Ascending aorta (tissue), 2 donors: ENCODE data around the gene NLGN1. TPM values are rescaled to one million over a fixed set of nuclear protein-coding genes. Genes with fewer than 3 reads are reported as not detected.

ENCODE experiments used
- DNase-seq, 2 donors: peaks; one replicate each; pipeline ENCODE4 v3.0.0-alpha.2; 2019; ENCODE audit warnings: low spot score in 2 of 2
- H3K27ac ChIP-seq, 2 donors: fragments of 200-600 bp; sonication (generic); one replicate each; pipeline ENCODE4 v1.5.1; 2016 to 2017; ENCODE audit warnings: mild to moderate bottlenecking in 1 of 2
- H3K27me3 ChIP-seq: fragments of 200-600 bp; sonication (generic); one replicate; pipeline ENCODE4 v1.5.1; 2017
- H3K36me3 ChIP-seq, 2 donors: fragments of 200-600 bp; sonication (generic); one replicate each; pipeline ENCODE4 v1.5.1; 2016
- H3K4me1 ChIP-seq, 2 donors: fragments of 200-600 bp; sonication (generic); one replicate each; pipeline ENCODE4 v1.5.1; 2016 to 2017; ENCODE audit warnings: mild to moderate bottlenecking in 1 of 2
- H3K4me3 ChIP-seq, 2 donors: fragments of 200-600 bp; sonication (generic); one replicate each; pipeline ENCODE4 v1.5.1; 2016 to 2017; ENCODE audit warnings: mild to moderate bottlenecking in 1 of 2
- H3K9me3 ChIP-seq, 2 donors: fragments of 200-600 bp; sonication (generic); one replicate each; pipeline ENCODE4 v1.5.1; 2016
- CTCF ChIP-seq, 3 experiments: fragments of 200-600 bp in 2 of 3; fragments of 450-650 bp in 1 of 3; sonication (generic) in 2 of 3; IDR thresholded peaks; one replicate each; pipeline ENCODE4 v1.5.1; 2016 to 2019; ENCODE audit warnings: antibody characterized with exemption in 3 of 3, mild to moderate bottlenecking in 1 of 3, moderate library complexity in 1 of 3
- intact Hi-C: fragments of 100-400 bp; cut with DNase I; formaldehyde crosslinking; loops from one replicate; pipeline ENCODE4 v1.15.1; 2023
- total RNA-seq: library from RNA; depleted of rRNA; stranded (reverse); fragments of >200 nt; gene quantifications from one replicate; pipeline ENCODE4 v1.1.0, GENCODE V29; 2016

The NLGN1 gene
- total RNA-seq, 1 donor from 2014 or later = 5.2 TPM

- Histone ChIP-seq H3K4me3 (no peak overlapping the region), H3K36me3 (no peaks in the 10 kb centered on the region), H3K9me3 (no peaks in the 10 kb centered on the region), H3K27me3 (no peaks in the 10 kb centered on the region), H3K27ac (no peak overlapping the region), H3K4me1 (no peaks in the 10 kb centered on the region)
- intact Hi-C loops = no loop called here
- TF ChIP-seq CTCF (IDR thresholded peaks at IDR 0.05) = no peak
- no peak for DNase-seq
Observed at GRCh38 chr3:173819368-173819767, 421.8 kb downstream of the NLGN1 start.

- Histone ChIP-seq H3K36me3 (no peaks in the 10 kb centered on the region), H3K27ac (no peak overlapping the region), H3K4me3 (no peak overlapping the region), H3K27me3 (no peaks in the 10 kb centered on the region), H3K9me3 (no peaks in the 10 kb centered on the region), H3K4me1 (no peaks in the 10 kb centered on the region)
- TF ChIP-seq CTCF (IDR thresholded peaks at IDR 0.05) = no peak
- intact Hi-C loops = no loop called here
- DNase-seq = no peak
Observed at GRCh38 chr3:173823911-173824460, 426.4 kb downstream of the NLGN1 start.

GRCh38 chr3:173825730-173826129, 428.2 kb downstream of the NLGN1 start:
- H3K27ac ChIP-seq = no peak overlapping the region
- H3K36me3 ChIP-seq = no peaks in the 10 kb centered on the region
- no peaks in the 10 kb centered on the region for H3K9me3 ChIP-seq
- no peak for DNase-seq
- no peak for TF ChIP-seq CTCF (IDR thresholded peaks at IDR 0.05)
- H3K4me3 ChIP-seq = no peak overlapping the region
- no peaks in the 10 kb centered on the region for H3K27me3 ChIP-seq
- no peaks in the 10 kb centered on the region for H3K4me1 ChIP-seq
- intact Hi-C loops = no loop called here

- H3K4me1 ChIP-seq = no peaks in the 10 kb centered on the region
- no peak overlapping the region for H3K4me3 ChIP-seq
- intact Hi-C loops = no loop called here
- DNase-seq = no peak
- H3K9me3 ChIP-seq = no peaks in the 10 kb centered on the region
- no peaks in the 10 kb centered on the region for H3K36me3 ChIP-seq
- no peak for TF ChIP-seq CTCF (IDR thresholded peaks at IDR 0.05)
- no peak overlapping the region for H3K27ac ChIP-seq
- no peaks in the 10 kb centered on the region for H3K27me3 ChIP-seq
Observed at GRCh38 chr3:173826416-173826815, 428.9 kb downstream of the NLGN1 start.

- intact Hi-C loops = no loop called here
- no peak for TF ChIP-seq CTCF (IDR thresholded peaks at IDR 0.05)
- DNase-seq = no peak
- H3K4me3 ChIP-seq = no peak overlapping the region
- H3K27ac ChIP-seq = no peak overlapping the region
- no peaks in the 10 kb centered on the region for H3K27me3 ChIP-seq
- no peaks in the 10 kb centered on the region for H3K4me1 ChIP-seq
- no peaks in the 10 kb centered on the region for H3K36me3 ChIP-seq
- no peaks in the 10 kb centered on the region for H3K9me3 ChIP-seq
Observed at GRCh38 chr3:173826901-173827609, 429.5 kb downstream of the NLGN1 start.
